HUES6 (cell line): ENCODE results near the gene DIRAS2.
"Not testable (repeated sequence)": the region's sequence is repeated elsewhere in the genome, so short reads cannot be mapped to it uniquely, and the experiment has no call there.

ENCODE experiments used
- H3K27ac ChIP-seq: 2 replicates; pipeline ENCODE4 v1.7.0; 2013; ENCODE audit warnings: low read depth, mild to moderate bottlenecking, low read length, inconsistent platforms
- H3K27me3 ChIP-seq: 2 replicates; pipeline ENCODE4 v1.6.1; 2013; ENCODE audit warnings: low read length; ENCODE audit not compliant: control insufficient read depth, insufficient read depth
- H3K36me3 ChIP-seq: 2 replicates; pipeline ENCODE4 v1.6.1; 2013; ENCODE audit warnings: low read length; ENCODE audit not compliant: control insufficient read depth, insufficient read depth
- H3K4me1 ChIP-seq: 2 replicates; pipeline ENCODE4 v1.6.1; 2013; ENCODE audit warnings: low read length; ENCODE audit not compliant: control insufficient read depth, insufficient read depth
- H3K4me3 ChIP-seq: 2 replicates; pipeline ENCODE4 v1.5.1; 2013; ENCODE audit warnings: low read depth, low read length
- H3K9ac ChIP-seq: one replicate; pipeline ENCODE4 v1.6.1; 2013; ENCODE audit warnings: mild to moderate bottlenecking, low read length
- H3K9me3 ChIP-seq: 2 replicates; pipeline ENCODE4 v1.6.1; 2013; ENCODE audit warnings: low read depth, low read length; ENCODE audit not compliant: control insufficient read depth, insufficient read depth

The DIRAS2 gene, protein sequence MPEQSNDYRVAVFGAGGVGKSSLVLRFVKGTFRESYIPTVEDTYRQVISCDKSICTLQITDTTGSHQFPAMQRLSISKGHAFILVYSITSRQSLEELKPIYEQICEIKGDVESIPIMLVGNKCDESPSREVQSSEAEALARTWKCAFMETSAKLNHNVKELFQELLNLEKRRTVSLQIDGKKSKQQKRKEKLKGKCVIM

DNA sequence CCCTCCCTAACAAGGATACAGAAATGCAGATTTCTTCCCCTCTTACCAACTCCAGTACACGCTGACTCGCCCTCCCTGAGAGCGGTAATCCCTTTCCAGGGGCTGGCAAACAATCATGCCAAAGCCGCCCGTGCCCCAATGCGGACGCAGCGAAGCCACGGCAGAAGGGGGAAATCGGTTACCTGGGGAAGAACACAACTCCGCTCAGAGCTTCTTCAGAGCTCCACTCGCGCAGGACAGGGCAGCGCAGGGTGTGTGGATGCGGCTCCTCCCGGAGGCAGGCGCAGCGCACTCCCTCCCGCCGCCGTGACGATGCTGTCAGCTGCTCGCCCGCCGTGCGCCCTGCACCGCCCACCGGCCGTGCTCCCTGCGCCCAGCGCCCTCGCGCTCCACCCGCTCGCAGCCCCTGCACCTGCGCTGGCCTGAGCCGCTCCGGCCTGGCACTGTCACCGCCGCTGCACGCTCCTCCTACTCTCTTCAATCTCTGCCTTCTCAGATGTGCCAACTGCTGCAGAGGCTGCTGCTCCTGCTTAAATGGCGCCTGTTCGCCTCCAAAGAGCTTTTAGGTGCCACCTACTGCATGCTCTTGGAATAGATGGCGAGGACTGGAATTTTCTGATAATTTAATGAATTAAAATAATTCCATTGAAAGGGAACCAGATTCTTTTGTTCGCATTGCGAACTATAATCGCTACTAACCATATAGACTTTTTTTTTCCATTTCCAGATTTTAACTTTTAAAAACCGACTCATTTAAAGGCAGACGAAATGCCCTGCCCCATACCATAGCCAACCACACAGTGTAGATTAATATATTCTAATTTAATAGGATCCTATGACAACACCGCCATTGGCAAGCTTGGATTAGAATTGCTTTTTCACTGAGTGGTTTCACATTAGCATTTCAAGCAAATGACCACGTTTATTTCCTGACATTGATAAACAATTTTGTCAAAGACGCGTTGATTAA, at the start of gene DIRAS2:
TSS of gene DIRAS2 (minus strand) at position 255 of the 970 bp plus-strand sequence. CDS start 28,997 bp downstream, outside the sequence.
- Histone ChIP-seq H3K36me3 (no peaks in the 10 kb centered on the region), H3K27me3 (peaks cover 55% of the 10 kb centered on the region), H3K4me3 (peak within 1 kb of the TSS; percentile 68), H3K9ac (no peak within 1 kb of the TSS), H3K27ac (no peak within 1 kb of the TSS), H3K9me3 (no peaks in the 10 kb centered on the region), H3K4me1 (peaks cover 8% of the 10 kb centered on the region)

DNA sequence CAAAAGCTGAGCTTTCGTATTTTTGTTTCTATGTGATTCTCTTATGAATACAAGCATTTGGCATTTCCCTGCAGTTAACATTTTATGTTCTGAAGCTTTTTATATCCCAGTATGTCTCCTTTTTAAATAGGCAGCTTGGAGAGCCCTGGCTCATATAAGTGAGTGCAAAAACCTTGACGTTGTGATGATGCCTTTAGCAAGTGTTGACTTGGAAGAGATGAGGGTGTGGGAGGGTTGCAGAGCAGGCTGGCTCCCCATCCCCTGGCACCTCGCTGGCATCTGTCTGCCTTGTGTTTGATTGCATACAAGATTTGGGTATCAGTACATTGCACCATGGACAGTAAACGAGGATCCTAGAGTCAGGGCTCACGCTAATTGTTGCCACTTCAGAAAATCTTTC, 42.1 kb upstream of the DIRAS2 start:
- H3K4me3 ChIP-seq = no peak overlapping the region
- H3K4me1 ChIP-seq = no peaks in the 10 kb centered on the region
- no peaks in the 10 kb centered on the region for H3K27me3 ChIP-seq
- H3K9ac ChIP-seq = no peak overlapping the region
- peaks cover 8% of the 10 kb centered on the region for H3K9me3 ChIP-seq
- no peak overlapping the region for H3K27ac ChIP-seq
- no peaks in the 10 kb centered on the region for H3K36me3 ChIP-seq

DNA sequence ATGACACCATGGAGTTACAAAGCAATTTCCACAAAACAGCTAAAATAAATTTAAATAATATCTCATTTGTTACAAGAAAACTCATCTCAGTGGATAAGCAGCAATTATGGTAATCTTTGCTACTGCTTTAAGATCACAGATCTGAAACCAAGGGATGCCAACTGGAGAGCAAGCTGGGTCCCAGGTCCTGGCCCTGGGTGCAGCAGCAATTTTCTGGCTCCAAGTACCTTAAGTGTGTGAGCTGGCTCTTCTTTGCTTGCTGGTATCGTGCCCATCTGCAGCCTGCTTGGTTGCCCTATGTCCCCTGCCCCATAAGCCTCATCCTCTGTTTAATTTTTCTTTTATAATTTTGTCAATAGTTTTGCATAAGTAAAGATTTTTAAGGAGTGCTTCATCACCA, 41.5 kb upstream of the DIRAS2 start:
- Histone ChIP-seq H3K27ac (no peak overlapping the region), H3K9me3 (peaks cover 8% of the 10 kb centered on the region), H3K27me3 (no peaks in the 10 kb centered on the region), H3K36me3 (no peaks in the 10 kb centered on the region), H3K4me3 (no peak overlapping the region), H3K9ac (no peak overlapping the region), H3K4me1 (no peaks in the 10 kb centered on the region)

GRCh38 chr9:90680534-90680933, 37.9 kb upstream of the DIRAS2 start:
- Histone ChIP-seq H3K27me3 (no peaks in the 10 kb centered on the region), H3K27ac (no peak overlapping the region), H3K9me3 (no peaks in the 10 kb centered on the region), H3K36me3 (no peaks in the 10 kb centered on the region), H3K4me3 (no peak overlapping the region), H3K4me1 (no peaks in the 10 kb centered on the region), H3K9ac (no peak overlapping the region)

DNA sequence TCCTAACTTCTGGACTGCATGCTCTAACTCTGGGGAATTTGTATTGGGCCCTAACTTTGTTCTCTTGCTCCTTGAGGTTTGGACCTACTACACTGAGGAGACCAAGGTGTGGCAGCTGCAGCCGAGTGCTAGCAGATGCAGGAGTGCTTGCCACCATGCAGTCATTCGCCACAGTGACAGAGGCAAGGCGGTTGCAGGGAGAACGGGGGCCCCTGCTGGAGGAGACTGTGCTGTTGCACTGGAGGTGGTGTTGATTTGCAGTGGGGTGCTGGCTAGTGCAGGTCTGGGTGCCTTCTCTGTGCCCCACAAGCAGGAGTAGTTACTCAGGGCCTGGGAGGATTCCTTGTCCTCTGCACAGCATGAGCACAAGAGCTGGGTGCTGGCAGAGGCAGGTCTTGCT, 22.4 kb upstream of the DIRAS2 start:
- Histone ChIP-seq H3K4me1 (no peaks in the 10 kb centered on the region), H3K9me3 (no peaks in the 10 kb centered on the region), H3K27me3 (no peaks in the 10 kb centered on the region), H3K27ac (no peak overlapping the region), H3K36me3 (no peaks in the 10 kb centered on the region), H3K4me3 (no peak overlapping the region), H3K9ac (no peak overlapping the region)

DNA sequence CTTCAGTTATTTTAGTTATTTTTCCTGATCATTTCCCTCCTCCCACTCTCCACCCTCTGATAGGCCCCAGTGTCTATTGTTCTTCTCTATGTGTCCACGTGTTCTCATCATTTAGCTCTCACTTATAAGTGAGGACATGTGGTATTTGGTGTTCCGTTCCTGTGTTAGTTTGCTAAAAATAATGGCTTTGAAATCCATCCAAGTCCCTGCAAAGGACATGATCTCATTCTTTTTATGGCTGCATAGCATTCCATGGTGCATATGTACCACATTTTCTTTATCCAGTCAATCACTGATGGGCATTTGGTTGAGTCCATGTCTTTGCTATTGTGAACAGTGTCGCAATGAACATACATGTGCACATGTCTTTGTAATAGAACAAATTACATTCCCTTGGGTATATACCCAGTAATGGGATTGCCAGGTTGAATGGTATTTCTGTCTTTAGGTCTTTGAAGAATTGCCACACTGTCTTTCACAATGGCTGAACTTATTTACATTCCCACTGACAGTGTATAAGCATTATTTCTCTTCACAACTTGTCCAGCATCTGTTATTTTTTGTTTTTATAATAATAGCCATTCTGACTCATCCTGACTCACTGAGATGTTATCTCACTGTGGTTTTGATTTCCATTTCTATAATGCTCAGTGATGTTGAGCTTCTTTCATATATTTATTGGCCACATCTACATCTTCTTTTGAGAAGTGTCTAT, 17.2 kb upstream of the DIRAS2 start:
- H3K36me3 ChIP-seq = no peaks in the 10 kb centered on the region
- no peak overlapping the region for H3K27ac ChIP-seq
- no peaks in the 10 kb centered on the region for H3K9me3 ChIP-seq
- no peaks in the 10 kb centered on the region for H3K4me1 ChIP-seq
- no peak overlapping the region for H3K4me3 ChIP-seq
- no peaks in the 10 kb centered on the region for H3K27me3 ChIP-seq
- H3K9ac ChIP-seq = no peak overlapping the region

DNA sequence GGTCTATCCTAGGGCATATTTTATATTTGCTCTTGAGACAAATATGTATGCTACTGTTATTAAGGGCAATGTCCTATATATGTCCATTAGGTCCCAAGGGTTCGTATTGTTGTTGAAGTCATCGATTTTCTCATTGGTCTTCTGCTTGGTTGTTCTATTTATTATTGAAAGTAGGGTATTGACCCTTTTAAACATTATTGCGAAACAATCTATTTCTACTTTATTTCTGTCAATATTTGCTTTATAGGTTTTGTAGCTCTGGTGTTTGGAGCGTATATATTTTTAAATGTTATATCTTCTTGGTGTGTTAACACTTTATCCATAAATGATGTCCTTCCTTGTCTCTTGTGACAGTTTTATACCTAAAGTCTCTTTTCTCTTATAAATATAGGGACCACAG, 16.2 kb upstream of the DIRAS2 start:
- no peaks in the 10 kb centered on the region for H3K9me3 ChIP-seq
- H3K9ac ChIP-seq = no peak overlapping the region
- H3K4me1 ChIP-seq = no peaks in the 10 kb centered on the region
- H3K27ac ChIP-seq = no peak overlapping the region
- no peaks in the 10 kb centered on the region for H3K36me3 ChIP-seq
- H3K4me3 ChIP-seq = no peak overlapping the region
- no peaks in the 10 kb centered on the region for H3K27me3 ChIP-seq

GRCh38 chr9:90658181-90658580, 15.6 kb upstream of the DIRAS2 start:
- no peaks in the 10 kb centered on the region for H3K9me3 ChIP-seq
- no peak overlapping the region for H3K4me3 ChIP-seq
- H3K4me1 ChIP-seq = no peaks in the 10 kb centered on the region
- no peak overlapping the region for H3K9ac ChIP-seq
- H3K27ac ChIP-seq = no peak overlapping the region
- H3K36me3 ChIP-seq = no peaks in the 10 kb centered on the region
- H3K27me3 ChIP-seq = no peaks in the 10 kb centered on the region

- H3K27me3 ChIP-seq, H3K36me3 ChIP-seq, H3K4me3 ChIP-seq, H3K4me1 ChIP-seq, H3K27ac ChIP-seq, H3K9me3 ChIP-seq, H3K9ac ChIP-seq: not testable (repeated sequence)
These were observed 14.3 kb upstream of the DIRAS2 start for GRCh38 chr9:90656876-90657275.

DNA sequence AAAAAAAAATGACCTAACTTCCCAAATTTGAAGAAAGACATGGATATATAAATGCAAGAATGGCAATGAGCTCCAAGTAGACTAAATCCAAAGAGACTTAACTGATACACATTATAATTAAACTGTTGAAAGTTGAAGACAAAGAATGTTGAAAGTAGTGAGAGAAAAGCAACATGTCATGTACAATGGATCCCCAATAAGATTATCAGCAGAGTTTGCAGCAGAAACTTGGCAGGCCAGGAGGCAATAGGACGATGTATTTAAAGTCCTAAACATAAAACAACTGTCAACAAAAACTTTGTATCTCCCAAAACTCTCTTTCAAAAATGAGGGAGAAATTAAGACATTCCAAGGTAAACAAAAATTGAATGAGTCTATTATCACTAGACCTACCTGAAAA, 8.6 kb upstream of the DIRAS2 start:
- Histone ChIP-seq H3K4me3 (no peak overlapping the region), H3K9ac (no peak overlapping the region), H3K27me3 (peaks cover 5% of the 10 kb centered on the region; the same call in 1 of the 2 replicates), H3K27ac (no peak overlapping the region), H3K9me3 (peaks cover 11% of the 10 kb centered on the region; the same call in 1 of the 2 replicates), H3K4me1 (no peaks in the 10 kb centered on the region), H3K36me3 (no peaks in the 10 kb centered on the region)

DNA sequence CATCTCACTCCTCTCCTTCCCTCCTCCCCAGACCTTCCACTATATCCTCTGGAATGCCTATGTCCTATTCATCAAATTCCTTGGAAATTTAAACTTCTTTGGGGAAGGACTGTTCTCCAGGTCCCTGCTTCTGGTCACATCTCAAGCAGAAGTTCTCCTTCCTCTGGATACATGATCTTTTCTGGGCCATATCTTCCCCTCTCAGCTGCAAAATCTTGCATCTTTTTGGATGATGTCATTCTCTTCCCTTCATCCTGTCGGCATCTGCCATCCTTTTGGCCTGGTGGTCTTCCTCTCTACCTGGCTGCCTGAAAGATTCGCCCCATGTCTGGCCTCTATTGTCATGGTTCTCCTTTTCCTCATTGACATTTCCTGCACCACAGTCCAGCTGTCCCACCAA, 5.2 kb upstream of the DIRAS2 start:
- Histone ChIP-seq H3K9me3 (peaks cover 11% of the 10 kb centered on the region; the same call in 1 of the 2 replicates), H3K27me3 (peaks cover 29% of the 10 kb centered on the region), H3K4me3 (no peak overlapping the region), H3K9ac (no peak overlapping the region), H3K27ac (no peak overlapping the region), H3K4me1 (no peaks in the 10 kb centered on the region), H3K36me3 (no peaks in the 10 kb centered on the region)
